Astrocyte of the cerebellum (primary cell): ENCODE data around the gene TNIK.

Source experiments
- DNase-seq: peaks from one replicate; pipeline ENCODE4 v3.0.0-alpha.2; 2011; ENCODE audit warnings: low read depth
- H3K4me3 ChIP-seq: 2 replicates; pipeline ENCODE4 v1.5.1; 2011; ENCODE audit warnings: mild to moderate bottlenecking, low read depth, low read length, moderate library complexity
- in situ Hi-C: cut with HindIII; loops from 2 replicates; pipeline ENCODE4 v1.10.0; 2017; ENCODE audit warnings: low sequenced_read_pairs
- TF ChIP-seq, protein P1 (sequence below): IDR thresholded peaks from 2 replicates; pipeline ENCODE4 v1.5.1; 2012; ENCODE audit warnings: low read length, low read depth, moderate library complexity, mild to moderate bottlenecking; ENCODE audit errors: missing control alignments

TNIK gene

DNA sequence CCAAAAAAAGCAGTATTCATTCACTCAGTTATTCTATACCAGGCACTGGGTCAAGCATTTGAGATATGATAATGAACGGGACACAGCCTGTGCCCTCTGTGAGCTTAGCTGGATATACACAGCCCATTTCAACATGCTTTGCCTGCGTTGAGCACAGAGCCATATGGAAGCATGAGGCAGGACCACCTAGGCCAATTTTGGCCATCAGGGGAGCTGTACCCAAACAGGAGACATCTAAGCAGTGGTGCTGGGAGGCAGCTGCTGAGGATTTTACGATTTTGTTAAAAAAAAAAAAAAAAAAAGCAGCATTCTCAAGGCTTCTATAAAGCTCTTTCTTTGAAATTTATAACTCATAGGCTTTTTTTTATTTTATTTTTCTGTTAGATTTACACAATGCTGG lies 346.5 kb downstream of the TNIK start:
- in situ Hi-C loops, result no loop called here
- TF ChIP-seq, protein P1, sequence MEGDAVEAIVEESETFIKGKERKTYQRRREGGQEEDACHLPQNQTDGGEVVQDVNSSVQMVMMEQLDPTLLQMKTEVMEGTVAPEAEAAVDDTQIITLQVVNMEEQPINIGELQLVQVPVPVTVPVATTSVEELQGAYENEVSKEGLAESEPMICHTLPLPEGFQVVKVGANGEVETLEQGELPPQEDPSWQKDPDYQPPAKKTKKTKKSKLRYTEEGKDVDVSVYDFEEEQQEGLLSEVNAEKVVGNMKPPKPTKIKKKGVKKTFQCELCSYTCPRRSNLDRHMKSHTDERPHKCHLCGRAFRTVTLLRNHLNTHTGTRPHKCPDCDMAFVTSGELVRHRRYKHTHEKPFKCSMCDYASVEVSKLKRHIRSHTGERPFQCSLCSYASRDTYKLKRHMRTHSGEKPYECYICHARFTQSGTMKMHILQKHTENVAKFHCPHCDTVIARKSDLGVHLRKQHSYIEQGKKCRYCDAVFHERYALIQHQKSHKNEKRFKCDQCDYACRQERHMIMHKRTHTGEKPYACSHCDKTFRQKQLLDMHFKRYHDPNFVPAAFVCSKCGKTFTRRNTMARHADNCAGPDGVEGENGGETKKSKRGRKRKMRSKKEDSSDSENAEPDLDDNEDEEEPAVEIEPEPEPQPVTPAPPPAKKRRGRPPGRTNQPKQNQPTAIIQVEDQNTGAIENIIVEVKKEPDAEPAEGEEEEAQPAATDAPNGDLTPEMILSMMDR, result peak; percentile 23
- H3K4me3 ChIP-seq, result no peak overlapping the region
- no peak for DNase-seq

DNA sequence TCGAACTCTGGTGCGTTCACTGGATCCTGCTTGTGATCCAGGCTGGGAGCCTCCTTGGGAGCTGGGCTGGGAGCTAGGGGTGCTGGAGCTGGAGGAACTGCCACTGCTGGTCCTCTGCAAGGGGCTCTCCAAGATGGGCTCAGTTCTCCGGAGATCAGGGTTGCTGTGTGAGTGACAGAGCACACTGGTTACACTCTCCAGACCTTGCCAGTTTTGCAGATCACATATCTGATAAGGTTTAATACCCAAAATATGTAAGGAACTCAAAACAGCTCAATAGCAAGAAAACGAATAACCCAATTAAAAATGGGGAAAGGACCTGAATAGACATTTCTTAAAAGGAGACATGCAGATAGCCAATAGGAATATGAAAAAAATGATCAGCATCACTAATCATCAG lies 349.5 kb downstream of the TNIK start:
- in situ Hi-C loops, result no loop called here
- TF ChIP-seq, protein P1, result no peak
- no peak overlapping the region for H3K4me3 ChIP-seq
- DNase-seq, result no peak

DNA sequence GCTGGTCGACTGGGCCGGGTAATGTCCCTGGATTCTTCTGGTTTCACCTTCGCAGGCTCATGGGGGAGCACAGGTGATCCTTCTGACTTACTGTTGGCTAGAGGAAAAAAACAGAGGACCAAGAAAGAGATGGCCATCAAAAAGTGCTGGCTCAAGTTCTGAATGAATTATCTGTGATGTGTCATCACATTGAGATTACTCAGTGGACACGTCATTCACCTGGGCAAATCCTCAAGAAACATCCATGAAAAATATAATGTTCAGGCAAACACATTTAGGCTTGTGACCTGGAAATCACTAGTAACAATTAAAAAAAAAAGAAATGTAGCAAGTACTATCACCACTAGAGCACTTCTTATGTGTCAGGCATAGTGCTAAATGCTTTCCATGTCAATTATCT lies 352.1 kb downstream of the TNIK start:
- TF ChIP-seq, protein P1, result no peak
- in situ Hi-C loops, result no loop called here
- DNase-seq, result peak; percentile 51
- no peak overlapping the region for H3K4me3 ChIP-seq

DNA sequence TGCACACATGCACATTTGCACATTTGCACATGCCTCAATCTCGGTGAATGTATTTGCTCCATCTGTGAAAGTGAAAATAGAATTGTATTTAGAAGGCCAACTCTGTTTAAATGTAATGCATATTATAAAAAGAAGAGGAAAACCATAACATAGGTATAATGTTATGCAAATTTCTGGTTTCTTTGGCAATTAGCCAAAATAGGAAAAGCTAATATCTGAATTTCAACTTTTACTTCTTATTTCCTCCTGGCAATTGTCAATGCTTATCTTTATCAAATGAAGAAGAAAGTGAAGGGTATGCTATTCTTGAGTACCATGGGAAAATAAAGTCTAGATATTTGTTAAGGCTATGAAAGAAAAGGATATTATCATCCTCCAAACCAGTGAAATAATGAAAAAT lies 357.0 kb downstream of the TNIK start:
- H3K4me3 ChIP-seq, result no peak overlapping the region
- in situ Hi-C loops, result no loop called here
- DNase-seq, result no peak
- TF ChIP-seq, protein P1, result no peak

DNA sequence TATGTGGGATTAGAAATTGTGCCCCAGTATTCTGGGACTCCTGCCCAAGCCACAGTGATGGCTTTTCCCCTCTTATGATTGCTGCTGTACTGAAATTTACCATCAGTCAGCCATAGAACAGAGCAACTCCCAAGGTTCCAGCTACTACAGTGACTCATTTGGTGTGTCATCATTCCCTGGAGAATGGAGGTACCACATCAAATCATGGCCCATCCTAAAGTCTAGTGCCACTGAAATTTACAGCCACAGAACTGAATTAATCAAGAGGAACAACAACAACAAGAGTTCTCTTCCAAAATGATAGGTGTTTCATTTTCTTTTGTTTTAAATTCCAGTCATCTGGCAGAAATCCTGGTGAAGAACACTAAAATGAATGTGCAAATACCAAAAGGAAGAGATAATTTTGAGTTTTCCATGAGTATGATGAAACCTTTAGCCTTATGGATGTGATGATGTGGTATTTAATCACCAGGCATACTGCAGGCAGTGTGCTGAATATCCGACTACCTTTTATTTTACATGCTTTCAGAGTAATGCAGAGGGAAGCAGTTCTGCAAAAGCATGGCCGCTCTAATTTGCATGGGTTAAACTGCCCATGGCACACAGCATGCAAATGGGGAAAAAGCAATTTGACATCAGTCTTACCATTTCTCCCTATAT lies 358.1 kb downstream of the TNIK start:
- no peak for DNase-seq

DNA sequence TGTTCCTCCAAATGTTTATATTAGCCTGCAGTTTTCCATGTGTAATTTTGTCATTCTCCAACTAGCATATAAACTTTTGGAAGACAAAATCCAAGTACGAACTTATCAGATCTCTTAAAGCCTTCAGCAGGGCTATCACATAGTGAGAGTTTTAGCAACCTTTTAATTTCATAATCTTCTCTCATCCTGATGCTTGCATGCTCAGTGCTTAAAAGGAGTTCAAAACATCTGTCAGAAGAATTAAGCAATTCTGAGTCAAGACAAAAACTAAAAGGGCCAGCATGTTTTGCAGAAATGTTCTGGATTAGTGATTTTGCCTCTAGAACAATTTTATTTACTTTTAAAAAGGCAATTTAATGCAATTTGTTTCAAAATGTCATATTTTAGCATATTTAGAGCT lies 360.3 kb downstream of the TNIK start:
- no peak overlapping the region for H3K4me3 ChIP-seq
- TF ChIP-seq, protein P1, result no peak
- no peak for DNase-seq
- in situ Hi-C loops, result no loop called here

More for the DNA sequence above, 358.1 kb downstream of the TNIK start:
- in situ Hi-C loops, result no loop called here
- H3K4me3 ChIP-seq, result no peak overlapping the region
- TF ChIP-seq, protein P1, result no peak
